ENCODE results near the gene CACNG7. TPM values are rescaled to one million over a fixed set of nuclear protein-coding genes. Genes with fewer than 3 reads are reported as not detected.

Gene CACNG7
- total and polyA plus RNA-seq, 2 experiments from 2014 or later = 0.11 to 0.60 TPM

- DNase-seq (ENCODE audit: low read depth in 1 of 2, low spot score in 1 of 2) = peak in 1 of 2 donors; percentile 25
- no peaks in the 10 kb centered on the region for H3K9me3 ChIP-seq (ENCODE audit: low read depth)
- TF ChIP-seq CTCF (IDR thresholded peaks at IDR 0.05; ENCODE audit: low read depth, low read length) = no peak
- H3K4me1 ChIP-seq (ENCODE audit: low read depth) = no peaks in the 10 kb centered on the region
- no peak overlapping the region for H3K4me3 ChIP-seq
- peaks cover 83% of the 10 kb centered on the region for H3K27me3 ChIP-seq
- no peak overlapping the region for H3K27ac ChIP-seq
- no peaks in the 10 kb centered on the region for H3K36me3 ChIP-seq
These were observed 50.0 kb downstream of the CACNG7 start for GRCh38 chr19:53958823-53959757.

GRCh38 chr19:53960187-53960586, 51.1 kb downstream of the CACNG7 start:
- no peaks in the 10 kb centered on the region for H3K4me1 ChIP-seq (ENCODE audit: low read depth)
- no peaks in the 10 kb centered on the region for H3K36me3 ChIP-seq
- no peak overlapping the region for H3K4me3 ChIP-seq
- DNase-seq (ENCODE audit: low read depth in 1 of 2, low spot score in 1 of 2) = no peak
- H3K9me3 ChIP-seq (ENCODE audit: low read depth) = no peaks in the 10 kb centered on the region
- H3K27ac ChIP-seq = no peak overlapping the region
- H3K27me3 ChIP-seq = peaks cover 93% of the 10 kb centered on the region
- no peak for TF ChIP-seq CTCF (IDR thresholded peaks at IDR 0.05; ENCODE audit: low read depth, low read length)

DNA sequence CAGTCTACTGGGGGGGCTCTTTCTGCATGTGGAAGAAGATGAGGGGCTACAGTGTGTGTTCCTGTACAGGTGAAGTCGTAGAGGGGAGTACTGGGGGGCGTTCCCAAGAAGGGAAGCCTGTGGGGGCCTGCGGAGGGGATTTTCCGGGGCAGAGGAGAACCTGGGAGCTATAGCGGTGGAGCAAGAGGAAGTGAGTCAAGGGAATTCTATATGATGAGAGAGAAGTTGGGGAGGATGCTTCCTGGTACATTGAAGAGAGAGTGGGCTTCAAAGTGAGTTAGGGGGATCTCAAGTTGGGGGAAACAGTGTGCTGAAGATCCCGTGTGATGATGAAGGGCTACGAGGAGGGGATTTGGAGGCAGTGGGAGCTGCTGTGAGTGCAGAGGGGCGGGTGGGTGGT, 51.8 kb downstream of the CACNG7 start:
- Histone ChIP-seq H3K9me3 (ENCODE audit: low read depth) (no peaks in the 10 kb centered on the region), H3K27me3 (peaks cover 91% of the 10 kb centered on the region), H3K27ac (no peak overlapping the region), H3K4me3 (no peak overlapping the region), H3K4me1 (ENCODE audit: low read depth) (no peaks in the 10 kb centered on the region), H3K36me3 (no peaks in the 10 kb centered on the region)
- DNase-seq (ENCODE audit: low read depth in 1 of 2, low spot score in 1 of 2) = no peak
- no peak for TF ChIP-seq CTCF (IDR thresholded peaks at IDR 0.05; ENCODE audit: low read depth, low read length)

DNA sequence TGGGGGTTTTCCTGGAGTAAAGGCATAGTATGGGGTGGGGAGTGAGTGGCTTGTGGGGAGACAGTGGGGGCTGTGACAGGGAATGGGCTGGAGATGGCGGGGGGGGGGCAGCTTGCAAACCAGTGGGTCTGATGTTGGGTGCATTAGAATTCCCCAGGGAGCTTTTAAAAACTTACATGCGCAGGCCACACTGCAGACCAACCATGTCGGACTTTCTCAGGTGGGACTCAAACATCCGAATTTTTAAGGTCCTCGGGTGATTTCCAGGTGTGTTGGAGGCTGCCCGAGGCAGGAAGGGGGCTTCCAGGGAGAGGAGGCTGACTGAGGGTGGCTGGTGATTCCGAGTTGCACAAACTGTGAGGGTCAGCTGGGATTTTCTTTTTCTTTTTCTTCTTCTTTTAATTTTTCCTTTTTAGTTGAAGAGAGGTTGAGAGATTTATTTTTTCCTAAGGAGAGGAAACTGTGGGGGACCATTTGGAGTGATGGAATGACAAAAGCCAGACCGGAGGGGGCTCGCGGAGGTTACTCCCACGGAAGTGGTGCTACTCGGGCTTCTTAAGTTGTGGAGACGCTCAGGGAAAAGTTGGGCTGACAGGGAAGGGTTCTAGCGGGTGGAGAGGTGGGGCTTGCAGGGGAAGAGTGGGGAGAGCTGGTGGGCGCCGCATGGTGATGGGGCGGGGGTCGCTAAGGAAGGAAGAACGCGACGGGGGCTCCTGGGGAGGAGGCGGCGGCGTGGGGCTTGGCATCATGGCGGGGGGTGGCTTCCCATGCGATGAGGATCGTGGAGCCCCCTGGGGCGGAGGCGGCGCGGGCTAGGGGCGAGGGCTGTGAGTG, 52.7 kb downstream of the CACNG7 start:
- no peak for TF ChIP-seq CTCF (IDR thresholded peaks at IDR 0.05; ENCODE audit: low read depth, low read length)
- no peaks in the 10 kb centered on the region for H3K36me3 ChIP-seq
- peaks cover 82% of the 10 kb centered on the region for H3K27me3 ChIP-seq
- H3K4me1 ChIP-seq (ENCODE audit: low read depth) = no peaks in the 10 kb centered on the region
- H3K4me3 ChIP-seq = peak overlapping the region; percentile 14
- H3K27ac ChIP-seq = no peak overlapping the region
- H3K9me3 ChIP-seq (ENCODE audit: low read depth) = no peaks in the 10 kb centered on the region
- DNase-seq (ENCODE audit: low read depth in 1 of 2, low spot score in 1 of 2) = peak in 1 of 2 donors; percentile 76

DNA sequence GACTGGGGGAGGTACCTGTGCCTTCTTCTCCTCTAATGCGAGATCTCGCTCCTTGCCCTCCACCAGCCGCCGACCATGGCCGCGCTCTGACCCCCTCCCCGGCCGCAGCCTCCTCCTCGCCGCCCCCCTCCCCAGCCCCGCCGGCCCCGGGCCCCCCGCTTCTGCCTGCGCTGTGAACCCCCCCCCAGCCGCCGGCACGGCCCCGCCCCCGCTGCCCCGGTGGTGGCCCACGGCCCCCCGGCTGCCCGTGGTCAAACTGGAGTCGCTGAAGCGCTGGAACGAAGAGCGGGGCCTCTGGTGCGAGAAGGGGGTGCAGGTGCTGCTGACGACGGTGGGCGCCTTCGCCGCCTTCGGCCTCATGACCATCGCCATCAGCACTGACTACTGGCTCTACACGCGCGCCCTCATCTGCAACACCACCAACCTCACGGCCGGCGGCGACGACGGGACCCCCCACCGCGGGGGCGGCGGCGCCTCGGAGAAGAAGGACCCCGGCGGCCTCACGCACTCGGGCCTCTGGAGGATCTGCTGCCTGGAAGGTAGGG, 53.9 kb downstream of the CACNG7 start, which contains the start of gene CACNG8:
Gene CACNG8 (plus strand): TSS at position 51 of the 545 bp plus-strand sequence.
- no peak within 1 kb of the TSS for H3K27ac ChIP-seq
- H3K36me3 ChIP-seq = no peaks in the 10 kb centered on the region
- no peak for DNase-seq (ENCODE audit: low read depth in 1 of 2, low spot score in 1 of 2)
- peak within 1 kb of the TSS; percentile 23 for H3K4me3 ChIP-seq
- H3K27me3 ChIP-seq = peaks cover 70% of the 10 kb centered on the region
- no peaks in the 10 kb centered on the region for H3K4me1 ChIP-seq (ENCODE audit: low read depth)
- no peaks in the 10 kb centered on the region for H3K9me3 ChIP-seq (ENCODE audit: low read depth)
- no peak for TF ChIP-seq CTCF (IDR thresholded peaks at IDR 0.05; ENCODE audit: low read depth, low read length)
